IMR-90 (cell line): ENCODE data around the gene TRIM2.

ENCODE experiments used
- BHLHE40 ChIP-seq: fragments of 150-350 bp; IDR thresholded peaks from 2 replicates; pipeline ENCODE4 v1.6.1; 2016; ENCODE audit warnings: mild to moderate bottlenecking, low read depth, low read length
- CEBPB ChIP-seq: IDR thresholded peaks from 2 replicates; pipeline ENCODE4 v1.6.1; 2012; ENCODE audit warnings: low read depth, low read length, improper control_type of control experiment
- CTCF ChIP-seq: conservative IDR thresholded peaks from 2 replicates; pipeline ENCODE4 v1.5.1; 2012; ENCODE audit warnings: mild to moderate bottlenecking, low read depth, low read length, improper control_type of control experiment
- ELK1 ChIP-seq: fragments of 150-350 bp; IDR thresholded peaks from 2 replicates; pipeline ENCODE4 v1.6.1; 2016; ENCODE audit warnings: low read depth, mild to moderate bottlenecking, low read length, moderate library complexity, borderline replicate concordance
- FOS ChIP-seq: fragments of 150-350 bp; IDR thresholded peaks from 2 replicates; pipeline ENCODE4 v1.6.1; 2016; ENCODE audit warnings: low read depth, low read length
- MAFK ChIP-seq: IDR thresholded peaks from 2 replicates; pipeline ENCODE4 v1.6.1; 2012; ENCODE audit warnings: low read depth, low read length, improper control_type of control experiment
- POLR2A ChIP-seq: IDR thresholded peaks from 2 replicates; pipeline ENCODE4 v1.6.1; 2012; ENCODE audit warnings: mild to moderate bottlenecking, low read depth, low read length
- RAD21 ChIP-seq: IDR thresholded peaks from 2 replicates; pipeline ENCODE4 v1.6.1; 2012; ENCODE audit warnings: low read length, improper control_type of control experiment
- RCOR1 ChIP-seq: IDR thresholded peaks from 2 replicates; pipeline ENCODE4 v1.6.1; 2012; ENCODE audit warnings: mild to moderate bottlenecking, low read length, improper control_type of control experiment; ENCODE audit not compliant: insufficient replicate concordance

- TF ChIP-seq CTCF = no peak
- no peak for TF ChIP-seq ELK1
- TF ChIP-seq CEBPB = no peak
- TF ChIP-seq FOS = no peak
- no peak for TF ChIP-seq RAD21
- no peak for TF ChIP-seq RCOR1
- TF ChIP-seq MAFK = no peak
- TF ChIP-seq POLR2A = no peak
- no peak for TF ChIP-seq BHLHE40
These were observed 42.8 kb upstream of the TRIM2 start for GRCh38 chr4:153161226-153161963.
